ENCODE measurements around the gene CISH. TPM values are rescaled to one million over a fixed set of nuclear protein-coding genes. Genes with fewer than 3 reads are reported as not detected.

The CISH gene
- total RNA-seq, 1 experiment from 2014 or later, result 0.99 TPM

- DNase-seq (ENCODE audit: low read depth), result no peak
Measured at GRCh38 chr3:50637011-50637410, 25.4 kb upstream of the CISH start.

GRCh38 chr3:50635066-50635465 lies 23.5 kb upstream of the CISH start:
- no peak for DNase-seq (ENCODE audit: low read depth)

GRCh38 chr3:50633230-50633790 lies 21.7 kb upstream of the CISH start:
- no peak for DNase-seq (ENCODE audit: low read depth)

GRCh38 chr3:50632450-50632849 lies 20.9 kb upstream of the CISH start:
- DNase-seq (ENCODE audit: low read depth), result peak; percentile 88

GRCh38 chr3:50630877-50631276 lies 19.3 kb upstream of the CISH start:
- peak; percentile 79 for DNase-seq (ENCODE audit: low read depth)

GRCh38 chr3:50630394-50630793 lies 18.8 kb upstream of the CISH start:
- DNase-seq (ENCODE audit: low read depth), result no peak

GRCh38 chr3:50628601-50629000 lies 17.0 kb upstream of the CISH start:
- no peak for DNase-seq (ENCODE audit: low read depth)

- DNase-seq (ENCODE audit: low read depth), result peak; percentile 95
Measured at GRCh38 chr3:50627407-50628051, 16.0 kb upstream of the CISH start.

- no peak for DNase-seq (ENCODE audit: low read depth)
Measured at GRCh38 chr3:50626401-50626800, 14.8 kb upstream of the CISH start.

GRCh38 chr3:50625231-50626182 lies 13.9 kb upstream of the CISH start:
- DNase-seq (ENCODE audit: low read depth), result no peak

GRCh38 chr3:50624634-50625033 lies 13.1 kb upstream of the CISH start:
- DNase-seq (ENCODE audit: low read depth), result peak; percentile 72

GRCh38 chr3:50623840-50624474 lies 12.4 kb upstream of the CISH start:
- DNase-seq (ENCODE audit: low read depth), result peak; percentile 40

- DNase-seq (ENCODE audit: low read depth), result no peak
Measured at GRCh38 chr3:50622881-50623280, 11.3 kb upstream of the CISH start.

GRCh38 chr3:50620820-50621219 lies 9.2 kb upstream of the CISH start:
- DNase-seq (ENCODE audit: low read depth), result peak; percentile 86

GRCh38 chr3:50620420-50620819 lies 8.8 kb upstream of the CISH start:
- DNase-seq (ENCODE audit: low read depth), result no peak

- no peak for DNase-seq (ENCODE audit: low read depth)
Measured at GRCh38 chr3:50617911-50618481, 6.4 kb upstream of the CISH start.

- peak; percentile 28 for DNase-seq (ENCODE audit: low read depth)
Measured at GRCh38 chr3:50617096-50617791, 5.7 kb upstream of the CISH start, which contains the start of gene MAPKAPK3. TSS of gene MAPKAPK3 (plus strand) at chr3:50617151. CDS start at chr3:50617566, 415 bp downstream.

- DNase-seq (ENCODE audit: low read depth), result peak; percentile 85
Measured at GRCh38 chr3:50616770-50617095, 5.2 kb upstream of the CISH start.

GRCh38 chr3:50616003-50616769 lies 4.6 kb upstream of the CISH start:
- peak; percentile 74 for DNase-seq (ENCODE audit: low read depth)

GRCh38 chr3:50615190-50615589 lies 3.6 kb upstream of the CISH start:
- no peak for DNase-seq (ENCODE audit: low read depth)
